ENCODE results near the gene CTNND2.

CTNND2 gene

DNA sequence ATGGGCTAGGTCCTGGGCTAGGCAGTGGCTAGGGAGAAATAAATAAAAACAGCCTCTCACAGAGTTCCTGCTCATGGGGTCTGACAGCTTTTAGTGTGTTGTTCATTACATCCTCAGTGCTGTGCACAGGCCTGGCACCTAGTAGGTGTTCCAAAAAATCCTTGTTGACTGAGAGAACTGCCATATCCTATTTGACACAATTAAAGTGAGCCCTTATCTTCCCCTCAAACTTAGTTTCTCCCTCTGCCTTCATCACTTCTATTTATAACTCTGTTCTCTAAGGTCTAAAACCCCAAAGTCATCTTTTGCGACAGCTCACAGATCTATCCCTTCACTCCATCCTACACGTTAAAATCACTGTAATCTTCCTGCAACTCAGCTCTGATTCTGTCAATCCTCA, 594.1 kb downstream of the CTNND2 start:
- 85 to 89% methylated on average over 2 of the region's 2 CpGs for WGBS, 2 experiments (ENCODE audit: insufficient coverage in 2 of 2)
- Histone ChIP-seq H3K27ac (ENCODE audit: low read depth, low read length, severe bottlenecking) (no peak overlapping the region), H3K4me1 (ENCODE audit: control insufficient read depth, insufficient read depth, low read length, poor library complexity, severe bottlenecking) (no peaks in the 10 kb centered on the region), H3K9me3 (ENCODE audit: control insufficient read depth, low read length) (no peaks in the 10 kb centered on the region), H3K36me3 (ENCODE audit: control insufficient read depth, insufficient read depth, low read length) (no peaks in the 10 kb centered on the region), H3K4me3 (ENCODE audit: extremely low read depth, insufficient read depth, low read length, poor library complexity, severe bottlenecking) (no peak overlapping the region)

DNA sequence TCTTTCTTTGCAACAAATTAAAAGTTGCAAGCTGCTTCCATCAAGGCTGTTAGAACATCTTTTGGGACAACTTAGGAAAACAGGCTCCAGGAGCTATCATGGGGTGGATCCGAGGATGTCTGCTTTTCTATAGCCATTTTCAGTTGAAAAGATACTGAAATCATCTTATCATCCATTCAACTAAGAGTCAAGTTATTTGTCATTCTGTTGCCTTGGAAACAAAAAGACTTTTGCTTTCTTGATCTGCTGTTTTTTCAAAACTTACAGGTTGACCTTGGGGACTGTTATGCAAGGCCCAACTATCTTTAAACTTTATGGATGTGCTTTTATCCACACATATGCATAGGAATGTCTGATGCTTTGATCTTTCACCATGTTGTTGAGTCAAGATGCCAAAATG, 597.9 kb downstream of the CTNND2 start:
- H3K4me1 ChIP-seq (ENCODE audit: control insufficient read depth, insufficient read depth, low read length, poor library complexity, severe bottlenecking), result no peaks in the 10 kb centered on the region
- H3K4me3 ChIP-seq (ENCODE audit: extremely low read depth, insufficient read depth, low read length, poor library complexity, severe bottlenecking), result no peak overlapping the region
- no peak overlapping the region for H3K27ac ChIP-seq (ENCODE audit: low read depth, low read length, severe bottlenecking)
- 60% methylated on average over 1 of the region's 1 CpG; no CpG with 5 or more reads in 1 of the 2 experiments for WGBS, 2 experiments (ENCODE audit: insufficient coverage in 2 of 2)
- H3K9me3 ChIP-seq (ENCODE audit: control insufficient read depth, low read length), result no peaks in the 10 kb centered on the region
- no peaks in the 10 kb centered on the region for H3K36me3 ChIP-seq (ENCODE audit: control insufficient read depth, insufficient read depth, low read length)

DNA sequence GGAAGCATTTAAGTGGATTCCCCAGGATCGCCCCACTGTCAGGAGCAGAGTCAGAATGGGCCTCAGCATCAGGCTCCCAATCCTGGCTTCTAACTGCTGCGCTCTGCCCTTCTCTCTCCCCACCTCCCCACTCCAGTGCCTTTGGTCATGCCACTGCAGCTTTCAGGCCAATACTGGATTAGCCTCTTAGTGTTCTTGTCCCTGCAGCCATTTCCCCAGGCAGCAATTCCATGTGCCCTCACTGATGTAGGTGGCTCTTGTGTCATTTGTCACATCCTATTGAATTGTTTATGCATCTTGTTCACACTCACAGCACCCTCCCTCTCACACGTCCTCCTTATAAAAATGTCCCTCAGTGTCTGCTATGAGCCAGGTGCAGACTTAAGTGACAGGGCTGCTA, 599.0 kb downstream of the CTNND2 start:
- Histone ChIP-seq H3K4me1 (ENCODE audit: control insufficient read depth, insufficient read depth, low read length, poor library complexity, severe bottlenecking) (no peaks in the 10 kb centered on the region), H3K36me3 (ENCODE audit: control insufficient read depth, insufficient read depth, low read length) (no peaks in the 10 kb centered on the region), H3K4me3 (ENCODE audit: extremely low read depth, insufficient read depth, low read length, poor library complexity, severe bottlenecking) (no peak overlapping the region), H3K9me3 (ENCODE audit: control insufficient read depth, low read length) (no peaks in the 10 kb centered on the region), H3K27ac (ENCODE audit: low read depth, low read length, severe bottlenecking) (no peak overlapping the region)
- 81 to 89% methylated on average over 3 of the region's 3 CpGs for WGBS, 2 experiments (ENCODE audit: insufficient coverage in 2 of 2)

DNA sequence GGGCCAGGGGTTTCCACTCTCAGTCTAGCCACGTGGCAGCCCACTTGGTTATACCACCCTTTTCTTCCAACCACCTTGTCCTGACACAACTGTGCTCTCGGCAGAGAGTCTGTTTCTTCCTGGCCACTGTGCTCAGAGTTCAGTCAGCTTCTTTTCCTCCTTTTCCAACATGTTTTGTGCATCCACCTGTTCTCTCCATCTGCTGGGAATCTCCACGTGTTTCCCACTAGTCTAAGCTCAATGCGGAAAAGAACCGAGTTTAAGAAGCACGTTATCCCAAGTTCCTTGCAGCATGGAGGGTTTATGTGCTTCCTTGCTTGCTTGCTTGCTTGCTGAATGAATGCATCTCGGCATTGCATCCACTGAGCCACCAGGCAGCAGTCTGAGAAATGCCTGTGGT, 599.6 kb downstream of the CTNND2 start:
- no peaks in the 10 kb centered on the region for H3K9me3 ChIP-seq (ENCODE audit: control insufficient read depth, low read length)
- H3K27ac ChIP-seq (ENCODE audit: low read depth, low read length, severe bottlenecking), result no peak overlapping the region
- H3K4me1 ChIP-seq (ENCODE audit: control insufficient read depth, insufficient read depth, low read length, poor library complexity, severe bottlenecking), result no peaks in the 10 kb centered on the region
- 92 to 93% methylated on average over 6 to 7 of the region's 7 CpGs for WGBS, 2 experiments (ENCODE audit: insufficient coverage in 2 of 2)
- no peak overlapping the region for H3K4me3 ChIP-seq (ENCODE audit: extremely low read depth, insufficient read depth, low read length, poor library complexity, severe bottlenecking)
- no peaks in the 10 kb centered on the region for H3K36me3 ChIP-seq (ENCODE audit: control insufficient read depth, insufficient read depth, low read length)

DNA sequence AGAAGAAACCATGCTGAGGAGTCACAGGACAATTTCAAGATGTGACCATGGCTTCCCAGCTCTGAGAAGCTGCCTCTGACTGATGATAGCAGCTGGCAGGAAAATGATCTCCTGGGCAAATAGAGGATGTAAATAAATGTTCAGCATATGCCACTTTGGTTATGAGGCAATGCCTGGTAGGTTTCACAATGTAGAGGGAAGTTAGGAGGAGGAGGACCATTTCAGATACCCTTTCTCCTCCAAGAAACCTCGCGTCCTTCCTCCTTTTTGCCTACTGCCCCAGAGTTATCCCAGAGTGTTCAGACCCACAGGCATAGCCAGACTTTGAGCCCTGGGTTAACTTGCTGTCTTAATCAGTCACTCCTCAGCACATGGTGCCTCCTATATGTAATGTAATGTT, 601.6 kb downstream of the CTNND2 start:
- WGBS, 2 experiments (ENCODE audit: insufficient coverage in 2 of 2), result 100% methylated on average over 2 of the region's 2 CpGs; no CpG with 5 or more reads in 1 of the 2 experiments
- H3K4me3 ChIP-seq (ENCODE audit: extremely low read depth, insufficient read depth, low read length, poor library complexity, severe bottlenecking), result no peak overlapping the region
- H3K27ac ChIP-seq (ENCODE audit: low read depth, low read length, severe bottlenecking), result no peak overlapping the region
- no peaks in the 10 kb centered on the region for H3K9me3 ChIP-seq (ENCODE audit: control insufficient read depth, low read length)
- H3K4me1 ChIP-seq (ENCODE audit: control insufficient read depth, insufficient read depth, low read length, poor library complexity, severe bottlenecking), result no peaks in the 10 kb centered on the region
- H3K36me3 ChIP-seq (ENCODE audit: control insufficient read depth, insufficient read depth, low read length), result no peaks in the 10 kb centered on the region

DNA sequence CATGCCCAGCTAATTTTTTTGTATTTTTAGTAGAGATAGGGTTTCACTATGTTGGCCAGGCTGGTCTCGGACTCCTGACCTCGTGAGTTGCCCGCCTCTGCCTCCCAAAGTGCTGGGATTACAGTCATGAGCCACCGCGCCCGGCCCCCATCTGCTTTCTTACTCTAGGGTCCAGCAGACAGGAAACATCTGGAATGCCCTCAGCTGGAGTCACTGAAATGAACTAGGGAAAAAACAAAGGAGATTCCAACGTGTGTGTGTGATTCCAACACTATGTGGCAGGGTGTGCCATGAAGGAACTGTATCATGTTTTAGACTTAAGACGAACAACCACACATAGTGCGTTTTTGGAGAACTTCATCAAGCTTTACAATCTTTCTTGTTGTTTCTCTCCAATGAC, 603.1 kb downstream of the CTNND2 start:
- Histone ChIP-seq H3K27ac (ENCODE audit: low read depth, low read length, severe bottlenecking) (no peak overlapping the region), H3K4me3 (ENCODE audit: extremely low read depth, insufficient read depth, low read length, poor library complexity, severe bottlenecking) (no peak overlapping the region), H3K36me3 (ENCODE audit: control insufficient read depth, insufficient read depth, low read length) (no peaks in the 10 kb centered on the region), H3K9me3 (ENCODE audit: control insufficient read depth, low read length) (no peaks in the 10 kb centered on the region), H3K4me1 (ENCODE audit: control insufficient read depth, insufficient read depth, low read length, poor library complexity, severe bottlenecking) (no peaks in the 10 kb centered on the region)
- WGBS, 2 experiments (ENCODE audit: insufficient coverage in 2 of 2), result 88 to 92% methylated on average over 7 of the region's 9 CpGs

DNA sequence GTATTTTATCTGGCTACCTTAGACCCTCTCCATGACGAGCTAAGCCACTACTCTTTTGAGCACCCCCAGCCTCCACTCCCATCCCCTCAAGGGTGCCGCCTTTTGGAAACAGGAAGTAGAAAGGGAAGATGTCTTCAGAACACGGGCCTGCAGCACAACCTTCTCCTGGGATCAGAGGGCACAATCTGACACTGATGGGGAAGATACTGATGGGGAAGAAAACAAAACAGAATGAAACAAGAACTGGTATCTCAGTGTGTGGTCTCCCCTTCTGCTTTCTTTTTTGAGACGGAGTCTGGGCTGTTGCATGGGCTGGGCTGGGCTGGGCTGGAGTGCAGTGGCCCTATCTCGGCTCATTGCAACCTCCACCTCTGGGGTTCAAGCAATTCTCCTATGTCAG, 603.5 kb downstream of the CTNND2 start:
- WGBS, 2 experiments (ENCODE audit: insufficient coverage in 2 of 2), result 86 to 89% methylated on average over 2 to 3 of the region's 5 CpGs
- Histone ChIP-seq H3K4me1 (ENCODE audit: control insufficient read depth, insufficient read depth, low read length, poor library complexity, severe bottlenecking) (no peaks in the 10 kb centered on the region), H3K27ac (ENCODE audit: low read depth, low read length, severe bottlenecking) (no peak overlapping the region), H3K4me3 (ENCODE audit: extremely low read depth, insufficient read depth, low read length, poor library complexity, severe bottlenecking) (no peak overlapping the region), H3K36me3 (ENCODE audit: control insufficient read depth, insufficient read depth, low read length) (no peaks in the 10 kb centered on the region), H3K9me3 (ENCODE audit: control insufficient read depth, low read length) (no peaks in the 10 kb centered on the region)

DNA sequence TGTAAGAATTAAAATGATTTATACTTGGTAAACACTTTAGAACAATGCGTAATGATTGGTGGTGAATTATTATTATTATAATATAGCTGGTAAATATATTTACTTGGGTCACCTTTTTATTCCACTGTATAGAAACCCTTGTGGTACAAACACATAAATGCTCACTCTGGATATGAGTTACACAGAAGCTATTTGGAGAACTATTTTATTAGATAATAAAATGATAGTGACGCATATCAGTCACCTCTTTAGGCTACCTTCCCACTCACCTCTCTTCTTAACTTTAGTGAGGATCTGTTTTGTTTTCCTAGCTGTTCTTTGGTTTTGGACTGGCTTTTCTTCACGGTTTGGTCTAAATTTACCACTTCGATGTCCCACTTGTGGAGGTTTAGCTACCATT, 605.4 kb downstream of the CTNND2 start:
- no peaks in the 10 kb centered on the region for H3K4me1 ChIP-seq (ENCODE audit: control insufficient read depth, insufficient read depth, low read length, poor library complexity, severe bottlenecking)
- WGBS, 2 experiments (ENCODE audit: insufficient coverage in 2 of 2), result 80 to 100% methylated on average over 1 to 2 of the region's 4 CpGs

DNA sequence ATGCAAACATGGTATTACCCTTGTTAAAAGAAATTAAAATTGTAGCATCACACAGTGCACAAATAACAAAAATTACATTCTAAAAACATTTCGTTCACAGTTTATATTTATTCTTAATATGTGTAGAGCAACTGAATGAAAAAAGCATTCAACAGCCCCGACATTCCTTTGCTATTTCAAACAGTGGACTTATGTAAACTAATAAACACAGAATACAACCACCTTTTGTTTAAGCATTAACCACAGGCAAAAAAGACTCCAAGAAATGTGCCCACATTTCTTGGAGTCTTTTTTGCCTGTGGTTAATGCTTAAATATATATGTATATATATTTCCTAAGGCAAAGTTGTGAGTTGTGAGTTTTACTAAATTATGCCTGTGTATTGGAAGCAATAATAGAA, 610.7 kb downstream of the CTNND2 start:
- Histone ChIP-seq H3K4me3 (ENCODE audit: extremely low read depth, insufficient read depth, low read length, poor library complexity, severe bottlenecking) (no peak overlapping the region), H3K36me3 (ENCODE audit: control insufficient read depth, insufficient read depth, low read length) (no peaks in the 10 kb centered on the region), H3K27ac (ENCODE audit: low read depth, low read length, severe bottlenecking) (no peak overlapping the region), H3K4me1 (ENCODE audit: control insufficient read depth, insufficient read depth, low read length, poor library complexity, severe bottlenecking) (no peaks in the 10 kb centered on the region), H3K9me3 (ENCODE audit: control insufficient read depth, low read length) (no peaks in the 10 kb centered on the region)
- no CpG with 5 or more reads among the region's 2 CpGs for WGBS, 2 experiments (ENCODE audit: insufficient coverage in 2 of 2)

More for the DNA sequence above, 605.4 kb downstream of the CTNND2 start:
- Histone ChIP-seq H3K27ac (ENCODE audit: low read depth, low read length, severe bottlenecking) (no peak overlapping the region), H3K36me3 (ENCODE audit: control insufficient read depth, insufficient read depth, low read length) (no peaks in the 10 kb centered on the region), H3K9me3 (ENCODE audit: control insufficient read depth, low read length) (no peaks in the 10 kb centered on the region), H3K4me3 (ENCODE audit: extremely low read depth, insufficient read depth, low read length, poor library complexity, severe bottlenecking) (no peak overlapping the region)

DNA sequence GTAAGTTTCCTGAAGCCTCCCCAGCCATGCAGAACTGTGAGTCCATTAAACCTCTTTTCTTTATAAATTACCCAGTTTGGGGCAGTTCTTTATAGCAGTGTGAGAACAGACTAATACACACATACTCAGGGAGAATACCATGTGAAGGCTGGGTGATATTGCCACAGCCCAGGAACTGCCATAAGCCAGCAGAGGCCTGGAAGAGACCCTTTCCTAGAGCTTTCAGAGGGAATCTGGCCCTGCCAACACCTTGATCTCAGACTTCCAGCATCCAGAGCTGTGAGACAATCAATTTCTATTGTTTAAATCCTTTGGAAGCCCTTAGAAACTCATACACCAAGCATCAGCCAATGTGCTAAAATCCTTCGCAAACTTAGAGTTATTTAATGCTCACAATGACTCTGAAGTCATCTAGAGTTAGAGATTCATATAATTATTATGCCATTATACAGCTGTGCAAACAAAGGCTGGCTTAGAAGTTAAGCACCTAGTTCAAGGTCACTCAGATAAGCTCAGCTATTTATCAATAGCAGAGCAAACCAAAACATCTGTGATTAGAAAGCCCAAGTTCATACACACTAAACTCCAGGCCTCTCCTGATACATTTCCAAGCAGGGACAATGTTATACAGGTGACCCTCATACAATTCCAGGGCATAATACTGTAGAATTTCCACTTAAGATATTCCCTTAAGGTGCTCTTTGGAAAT, 611.4 kb downstream of the CTNND2 start:
- no peaks in the 10 kb centered on the region for H3K9me3 ChIP-seq (ENCODE audit: control insufficient read depth, low read length)
- H3K36me3 ChIP-seq (ENCODE audit: control insufficient read depth, insufficient read depth, low read length), result no peaks in the 10 kb centered on the region
- no CpG with 5 or more reads among the region's 1 CpG for WGBS, 2 experiments (ENCODE audit: insufficient coverage in 2 of 2)
- no peak overlapping the region for H3K27ac ChIP-seq (ENCODE audit: low read depth, low read length, severe bottlenecking)
- H3K4me1 ChIP-seq (ENCODE audit: control insufficient read depth, insufficient read depth, low read length, poor library complexity, severe bottlenecking), result no peaks in the 10 kb centered on the region
- no peak overlapping the region for H3K4me3 ChIP-seq (ENCODE audit: extremely low read depth, insufficient read depth, low read length, poor library complexity, severe bottlenecking)

DNA sequence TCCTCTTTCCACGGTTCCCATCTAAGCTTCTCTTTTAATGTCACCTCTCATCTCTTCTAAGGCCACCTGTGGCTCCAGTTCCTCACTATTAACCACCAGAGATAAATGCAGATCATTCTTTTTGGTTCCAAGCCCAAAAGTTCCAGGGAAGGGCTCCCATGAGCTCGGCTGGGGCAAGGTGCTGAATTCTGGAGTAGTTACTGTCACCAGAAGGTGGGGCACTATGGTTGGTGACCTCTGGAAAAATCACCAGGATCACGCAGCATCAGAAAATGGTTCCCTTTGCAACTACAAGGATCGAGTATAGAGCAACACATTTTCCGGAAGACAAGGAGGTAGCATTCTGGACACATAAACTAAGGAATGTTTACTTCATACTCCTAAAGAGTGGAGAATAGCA, 614.5 kb downstream of the CTNND2 start:
- Histone ChIP-seq H3K36me3 (ENCODE audit: control insufficient read depth, insufficient read depth, low read length) (no peaks in the 10 kb centered on the region), H3K4me3 (ENCODE audit: extremely low read depth, insufficient read depth, low read length, poor library complexity, severe bottlenecking) (no peak overlapping the region), H3K9me3 (ENCODE audit: control insufficient read depth, low read length) (no peaks in the 10 kb centered on the region), H3K4me1 (ENCODE audit: control insufficient read depth, insufficient read depth, low read length, poor library complexity, severe bottlenecking) (no peaks in the 10 kb centered on the region), H3K27ac (ENCODE audit: low read depth, low read length, severe bottlenecking) (no peak overlapping the region)
- 65 to 85% methylated on average over 3 to 4 of the region's 5 CpGs for WGBS, 2 experiments (ENCODE audit: insufficient coverage in 2 of 2)

Measured in mesodermal cell (in vitro differentiated cells).